Common myeloid progenitor, CD34-positive (primary cell): Measurements from ENCODE around the gene IRS1.

Experiments used
- CTCF ChIA-PET: fragments of 350-600 bp; sonication (Branson Sonifier 250); formaldehyde crosslinking; loops from one replicate; lab custom pipeline; 2021; ENCODE audit warnings: antibody characterized with exemption; lab: Charles Lee
- POLR2A ChIA-PET: fragments of 350-600 bp; sonication (Branson Sonifier 250); formaldehyde crosslinking; loops from one replicate; lab custom pipeline; 2021; ENCODE audit warnings: antibody characterized with exemption; lab: Charles Lee
- DNase-seq, 3 donors: peaks; one replicate each; pipeline versions ENCODE4 v3.0.0 to v3.0.0-alpha.2; 2013
- H3K27ac ChIP-seq, 2 experiments: 1 replicate in 1 of 2; 2 replicates in 1 of 2; pipeline ENCODE4 v1.7.0; 2013; ENCODE audit warnings: inconsistent platforms in 2 of 2, low read length in 2 of 2, mild to moderate bottlenecking in 2 of 2, low read depth in 1 of 2, moderate library complexity in 1 of 2; ENCODE audit not compliant: severe bottlenecking in 2 of 2, insufficient read depth in 1 of 2, poor library complexity in 1 of 2
- H3K27me3 ChIP-seq, 5 experiments: replicated peaks in 2 of 5; 1 replicate in 3 of 5; 2 replicates in 2 of 5; pipeline versions ENCODE4 v1.6.1 to v1.7.0; 2013; ENCODE audit warnings: low read length in 4 of 5, mild to moderate bottlenecking in 2 of 5, moderate library complexity in 2 of 5, inconsistent platforms in 1 of 5; ENCODE audit not compliant: insufficient read depth in 5 of 5, control insufficient read depth in 4 of 5
- H3K36me3 ChIP-seq, 4 experiments: 1 replicate in 2 of 4; 2 replicates in 2 of 4; pipeline versions ENCODE4 v1.6.1 to v1.7.0; 2013; ENCODE audit warnings: low read length in 3 of 4, control low read depth in 1 of 4, mild to moderate bottlenecking in 1 of 4; ENCODE audit not compliant: control insufficient read depth in 4 of 4, insufficient read depth in 4 of 4
- H3K4me1 ChIP-seq, 4 experiments: 1 replicate in 3 of 4; 2 replicates in 1 of 4; pipeline versions ENCODE4 v1.6.1 to v1.7.1; 2013; ENCODE audit warnings: low read length in 3 of 4, mild to moderate bottlenecking in 3 of 4, control low read depth in 1 of 4, inconsistent platforms in 1 of 4, moderate library complexity in 1 of 4; ENCODE audit not compliant: control insufficient read depth in 4 of 4, insufficient read depth in 4 of 4; ENCODE audit errors: control extremely low read depth in 1 of 4
- H3K4me3 ChIP-seq, 7 experiments: 1 replicate in 4 of 7; 2 replicates in 3 of 7; pipeline versions ENCODE4 v1.5.1 to v1.7.0; 2013; ENCODE audit warnings: mild to moderate bottlenecking in 7 of 7, low read length in 6 of 7, moderate library complexity in 6 of 7, inconsistent platforms in 2 of 7, low read depth in 2 of 7, control low read depth in 1 of 7; ENCODE audit not compliant: insufficient read depth in 4 of 7, control insufficient read depth in 1 of 7; ENCODE audit errors: extremely low read depth in 1 of 7
- H3K9me3 ChIP-seq, 5 experiments: 1 replicate in 4 of 5; 2 replicates in 1 of 5; pipeline versions ENCODE4 v1.6.1 to v1.7.1; 2013; ENCODE audit warnings: low read length in 4 of 5, mild to moderate bottlenecking in 2 of 5, inconsistent platforms in 1 of 5, low read depth in 1 of 5, moderate library complexity in 1 of 5; ENCODE audit not compliant: control insufficient read depth in 4 of 5, insufficient read depth in 2 of 5; ENCODE audit errors: control extremely low read depth in 1 of 5
- WGBS: methylation state at CpG from one replicate; pipeline ENCODE4 v1.1.5; 2013; ENCODE audit not compliant: insufficient coverage; 5-methylcytosine and 5-hydroxymethylcytosine counted together

The IRS1 gene

DNA sequence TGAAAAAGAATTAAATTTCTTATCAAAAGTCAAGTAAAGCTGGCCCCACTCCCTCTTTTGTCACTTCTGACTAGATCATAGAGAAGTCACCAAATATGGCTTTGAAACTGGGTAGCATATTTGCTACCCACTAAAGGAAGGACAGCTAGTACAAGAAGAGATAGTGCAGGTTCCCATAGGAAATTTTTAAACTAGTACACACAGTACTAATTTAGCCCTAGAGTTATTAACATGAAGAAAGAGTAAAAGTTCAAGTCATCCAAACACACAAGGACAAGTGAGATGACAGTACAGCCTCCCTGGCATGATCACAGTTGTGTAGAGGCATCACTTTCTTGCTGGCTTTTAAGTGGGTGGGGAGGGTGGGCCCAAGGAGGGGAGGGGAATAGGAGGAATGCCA, 100.9 kb downstream of the IRS1 start:
- H3K27ac ChIP-seq: no peak overlapping the region
- ChIA-PET CTCF (no interaction called here), POLR2A (no interaction called here)
- H3K36me3 ChIP-seq: no peaks in the 10 kb centered on the region
- no peak overlapping the region for H3K4me3 ChIP-seq
- no peaks in the 10 kb centered on the region for H3K9me3 ChIP-seq
- H3K4me1 ChIP-seq: peaks cover 0 to 6% (median 3%) of the 10 kb centered on the region in 4 experiments
- no peak for DNase-seq
- H3K27me3 ChIP-seq: peaks cover 2 to 23% (median 8%) of the 10 kb centered on the region in 5 experiments

DNA sequence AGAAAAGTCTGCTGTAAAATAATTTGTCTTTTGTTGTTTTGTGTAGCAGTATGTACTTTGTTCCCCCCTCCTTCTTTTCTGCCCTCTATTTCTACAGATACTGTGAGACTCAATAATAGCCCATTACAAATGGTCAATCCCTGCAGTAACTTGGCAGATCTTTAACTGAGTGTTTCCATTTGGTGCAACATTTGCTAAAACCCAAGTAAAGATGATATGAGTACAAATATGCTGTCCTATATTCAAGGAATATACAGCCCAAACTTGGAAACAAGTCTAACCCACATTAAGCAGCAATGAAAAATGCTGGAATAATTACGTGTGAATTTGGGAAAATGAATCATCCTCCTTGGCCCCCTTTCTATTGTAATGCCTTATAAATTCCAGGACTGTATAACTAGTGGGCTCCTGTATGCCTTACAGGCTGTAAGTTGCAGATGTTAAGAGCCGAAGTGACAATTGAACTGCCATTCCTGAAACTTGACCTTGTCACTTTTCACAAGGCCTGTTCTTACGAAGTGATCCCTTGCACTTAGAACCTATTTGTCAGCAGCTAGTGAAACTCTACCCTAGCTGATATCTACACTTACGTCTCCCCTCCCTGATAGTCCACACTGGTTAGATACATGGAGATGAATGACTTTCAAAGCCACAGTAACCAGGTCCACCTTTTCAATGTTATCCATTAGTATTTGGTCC, 104.9 kb downstream of the IRS1 start:
- H3K9me3 ChIP-seq: no peaks in the 10 kb centered on the region
- no peaks in the 10 kb centered on the region for H3K36me3 ChIP-seq
- DNase-seq: no peak
- peaks cover 0 to 31% (median 19%) of the 10 kb centered on the region in 5 experiments for H3K27me3 ChIP-seq
- WGBS: 94% methylated on average over 3 of the region's 4 CpGs
- CTCF ChIA-PET: no interaction called here
- H3K4me3 ChIP-seq: no peak overlapping the region
- H3K27ac ChIP-seq: no peak overlapping the region
- POLR2A ChIA-PET: no interaction called here
- peaks cover 12 to 28% (median 13%) of the 10 kb centered on the region in 4 experiments for H3K4me1 ChIP-seq

DNA sequence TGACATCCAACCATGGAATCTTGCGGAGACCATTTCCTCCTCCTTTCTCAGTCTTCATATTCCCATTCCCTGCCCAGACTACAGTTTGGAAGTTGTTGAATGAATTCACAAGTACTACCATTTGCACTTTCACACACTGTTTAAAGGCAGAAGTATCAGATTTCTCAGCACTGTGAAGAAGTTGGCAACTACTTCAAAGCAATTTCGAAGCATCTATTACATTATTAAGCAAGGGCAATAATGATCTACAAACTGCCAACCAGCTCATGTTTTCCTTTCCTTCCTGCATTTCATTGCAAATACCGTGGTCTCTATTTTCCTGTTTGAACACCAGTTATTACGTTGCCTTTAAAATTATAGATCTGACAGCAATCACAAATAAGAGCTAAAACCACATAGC, 105.5 kb downstream of the IRS1 start:
- no peaks in the 10 kb centered on the region for H3K36me3 ChIP-seq
- H3K27me3 ChIP-seq: peaks cover 0 to 27% (median 20%) of the 10 kb centered on the region in 5 experiments
- WGBS: 9% methylated on average over 2 of the region's 4 CpGs
- no peak for DNase-seq
- H3K4me1 ChIP-seq: peaks cover 12 to 28% (median 13%) of the 10 kb centered on the region in 4 experiments
- POLR2A ChIA-PET: no interaction called here
- H3K27ac ChIP-seq: no peak overlapping the region
- no peaks in the 10 kb centered on the region for H3K9me3 ChIP-seq
- no peak overlapping the region for H3K4me3 ChIP-seq
- CTCF ChIA-PET: no interaction called here

DNA sequence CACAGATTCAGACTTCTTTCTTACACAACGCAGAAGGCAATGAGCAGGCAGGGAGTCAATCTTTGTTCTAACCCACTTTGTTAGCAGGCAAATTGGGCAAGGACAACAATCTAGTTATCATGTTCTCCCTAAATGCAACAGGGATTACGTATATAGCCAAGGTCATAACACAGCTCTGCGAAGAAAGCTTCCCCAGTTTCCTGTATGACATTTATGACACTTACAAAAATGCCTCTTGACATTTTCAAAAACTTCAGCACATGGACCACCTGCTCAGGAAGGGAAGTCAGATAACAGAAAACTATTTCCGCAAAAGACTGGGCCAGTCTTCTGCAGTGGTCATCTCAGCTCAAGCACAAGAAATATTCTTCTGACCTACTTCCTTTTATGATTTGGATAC, 106.1 kb downstream of the IRS1 start:
- Histone ChIP-seq H3K27ac (no peak overlapping the region), H3K27me3 (peaks cover 0 to 24% (median 24%) of the 10 kb centered on the region in 5 experiments), H3K9me3 (no peaks in the 10 kb centered on the region), H3K36me3 (no peaks in the 10 kb centered on the region), H3K4me1 (peaks cover 12 to 28% (median 13%) of the 10 kb centered on the region in 4 experiments), H3K4me3 (peak overlapping the region in 1 of 7 experiments; percentile 36)
- 0% methylated on average over 4 of the region's 4 CpGs for WGBS
- POLR2A ChIA-PET: no interaction called here
- CTCF ChIA-PET: no interaction called here
- peak in 2 of 3 donors; percentile 37 to 48 for DNase-seq

DNA sequence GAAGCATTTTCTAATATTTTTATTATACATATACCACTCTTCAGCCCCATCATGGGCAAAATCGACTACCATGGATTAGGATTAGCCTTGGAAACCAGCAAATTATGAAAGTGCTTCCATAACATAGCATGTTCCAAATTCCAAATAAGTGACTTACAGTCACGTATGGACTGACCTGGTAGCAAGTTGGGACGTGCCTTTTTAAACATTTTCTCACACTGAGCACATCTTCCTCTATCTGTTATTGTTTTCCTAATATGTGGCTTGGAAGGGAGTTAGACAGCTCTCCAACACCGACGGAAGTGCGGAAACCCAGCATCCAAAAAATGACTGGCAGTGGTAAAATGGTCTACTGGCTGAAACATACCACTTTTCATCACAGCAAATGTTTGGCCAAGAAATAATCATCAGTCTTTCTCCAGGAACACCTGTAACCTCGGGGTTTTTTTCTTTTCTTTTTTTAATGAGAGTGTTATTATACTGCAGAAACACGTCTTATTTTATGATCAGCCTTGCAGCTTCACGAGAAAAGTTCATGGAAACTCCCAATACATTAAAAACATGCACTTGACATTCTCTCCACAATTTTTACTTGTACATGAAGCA, 107.0 kb downstream of the IRS1 start:
- Histone ChIP-seq H3K4me3 (no peak overlapping the region), H3K9me3 (no peaks in the 10 kb centered on the region), H3K4me1 (peaks cover 12 to 28% (median 13%) of the 10 kb centered on the region in 4 experiments), H3K27ac (no peak overlapping the region), H3K36me3 (no peaks in the 10 kb centered on the region), H3K27me3 (peaks cover 0 to 31% (median 28%) of the 10 kb centered on the region in 5 experiments)
- POLR2A ChIA-PET: no interaction called here
- CTCF ChIA-PET: no interaction called here
- 95% methylated on average over 4 of the region's 9 CpGs for WGBS
- DNase-seq: no peak

DNA sequence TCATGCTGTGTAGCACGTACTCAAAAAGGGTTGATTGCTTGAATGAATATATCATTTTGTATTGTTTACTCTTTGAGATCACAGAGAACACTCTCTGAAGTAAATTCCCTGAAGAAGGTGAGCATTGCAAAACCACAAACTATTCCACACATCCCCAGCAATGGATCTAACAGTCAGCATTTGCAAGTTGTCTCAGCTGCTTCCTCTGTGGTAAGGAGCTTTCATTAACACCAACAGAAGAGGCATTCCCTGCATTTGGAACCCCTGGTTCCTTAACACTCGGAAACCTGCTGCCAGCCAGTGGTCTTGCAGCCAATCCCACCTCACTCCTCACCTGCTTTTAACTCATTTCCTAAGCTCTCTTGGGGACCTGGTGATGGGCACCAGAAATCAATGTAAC, 108.4 kb downstream of the IRS1 start:
- no peak overlapping the region for H3K27ac ChIP-seq
- CTCF ChIA-PET: no interaction called here
- H3K9me3 ChIP-seq: no peaks in the 10 kb centered on the region
- H3K4me1 ChIP-seq: peaks cover 12 to 28% (median 13%) of the 10 kb centered on the region in 4 experiments
- 60% methylated on average over 1 of the region's 2 CpGs for WGBS
- no peak overlapping the region for H3K4me3 ChIP-seq
- peaks cover 0 to 38% (median 32%) of the 10 kb centered on the region in 5 experiments for H3K27me3 ChIP-seq
- no peak for DNase-seq
- POLR2A ChIA-PET: no interaction called here
- no peaks in the 10 kb centered on the region for H3K36me3 ChIP-seq

DNA sequence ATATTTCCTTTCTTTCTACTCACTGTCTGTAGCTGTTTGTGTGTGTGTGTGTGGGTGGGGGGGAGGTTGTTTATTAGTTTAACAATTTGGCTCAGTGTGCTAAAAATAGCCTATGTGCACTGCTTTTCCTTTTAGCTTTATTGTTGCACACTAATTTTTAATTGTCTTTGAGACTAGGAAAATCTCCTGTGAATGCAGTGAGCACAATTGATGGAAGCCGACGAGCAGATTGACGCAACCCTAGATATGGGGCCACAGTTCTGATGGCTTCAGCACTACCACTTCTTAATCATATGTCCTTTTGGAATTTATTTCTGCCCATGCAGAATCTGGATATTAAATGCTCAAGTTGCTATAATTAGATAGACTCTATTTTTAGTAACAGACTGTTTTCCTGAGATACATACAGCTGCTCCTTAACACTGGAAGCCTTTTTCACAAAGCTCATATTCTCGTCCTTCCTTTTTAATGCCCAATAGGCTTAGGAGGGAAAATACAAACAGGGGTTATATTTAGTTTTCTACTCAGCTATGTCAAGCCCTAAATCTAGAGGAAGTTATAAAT, 109.1 kb downstream of the IRS1 start:
- H3K9me3 ChIP-seq: no peaks in the 10 kb centered on the region
- H3K4me3 ChIP-seq: no peak overlapping the region
- H3K4me1 ChIP-seq: peaks cover 12 to 28% (median 13%) of the 10 kb centered on the region in 4 experiments
- H3K27ac ChIP-seq: no peak overlapping the region
- peaks cover 0 to 42% (median 32%) of the 10 kb centered on the region in 5 experiments for H3K27me3 ChIP-seq
- POLR2A ChIA-PET: interaction anchor here (0.5 kb wide), 1 partner anchor 17 kb away, joined by 3 read pairs; no protein-coding TSS in a partner anchor
- WGBS: no CpG with 5 or more reads among the region's 4 CpGs
- CTCF ChIA-PET: interaction anchor here (1.3 kb wide), 1 partner anchor 20 kb away, joined by 3 read pairs; no protein-coding TSS in a partner anchor
- no peak for DNase-seq
- no peaks in the 10 kb centered on the region for H3K36me3 ChIP-seq
